Glomerular endothelial cell (primary cell): ENCODE results near the gene PSMA2. TPM values are rescaled to one million over a fixed set of nuclear protein-coding genes. Genes with fewer than 3 reads are reported as not detected.

ENCODE experiments used
- DNase-seq: peaks from one replicate; pipeline ENCODE4 v3.0.0-alpha.2; 2011; ENCODE audit warnings: low read depth, low spot score; ENCODE audit errors: extremely low read depth
- total RNA-seq: library from RNA; depleted of rRNA; stranded (reverse); fragments of >200 nt; gene quantifications from 2 replicates; pipeline ENCODE4 v1.2.3, GENCODE V29; 2015

Gene PSMA2
- total RNA-seq, 1 donor from 2014 or later: 56.6 TPM

DNA sequence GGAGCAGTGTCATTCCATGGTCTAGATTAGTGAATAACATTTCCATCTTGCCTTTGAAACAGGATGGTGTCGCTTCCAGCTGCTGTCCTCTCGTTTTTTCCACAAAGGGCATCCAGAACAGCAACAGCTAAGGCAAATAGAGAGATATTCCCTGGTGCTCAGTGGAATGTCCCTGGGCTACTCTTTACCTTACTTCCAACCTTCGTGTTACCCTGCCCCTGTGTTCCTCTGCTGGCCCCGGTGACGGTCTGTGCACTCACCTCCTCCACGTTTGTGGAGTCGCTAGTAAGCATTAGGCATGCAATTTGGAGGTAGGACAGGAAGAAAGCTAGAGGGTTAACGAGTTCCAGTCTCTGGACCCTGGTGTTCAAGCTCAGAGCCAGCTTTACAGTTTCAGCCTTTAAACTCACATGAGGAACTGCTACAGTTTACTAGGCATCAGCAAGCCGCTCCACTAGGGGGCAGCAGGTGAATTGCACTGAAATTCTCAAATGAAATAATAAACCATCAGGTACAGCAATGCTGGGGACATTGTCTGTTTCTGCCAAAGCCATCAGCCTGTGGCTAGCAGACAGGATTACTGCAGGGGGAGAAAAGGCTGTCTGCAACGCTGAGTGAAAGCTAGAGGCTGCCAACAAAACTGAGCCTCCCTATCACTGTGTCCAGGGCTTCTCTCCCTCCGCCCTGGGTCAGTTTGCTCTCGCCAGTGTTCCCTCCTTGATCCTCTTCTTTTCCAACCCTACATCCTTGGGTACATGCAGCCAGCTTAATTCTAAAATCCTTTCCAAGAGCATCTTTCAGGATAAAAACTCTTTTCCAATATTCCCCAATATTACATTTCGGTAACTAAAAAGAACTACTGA lies 9.2 kb upstream of the PSMA2 start:
- DNase-seq: no peak

DNA sequence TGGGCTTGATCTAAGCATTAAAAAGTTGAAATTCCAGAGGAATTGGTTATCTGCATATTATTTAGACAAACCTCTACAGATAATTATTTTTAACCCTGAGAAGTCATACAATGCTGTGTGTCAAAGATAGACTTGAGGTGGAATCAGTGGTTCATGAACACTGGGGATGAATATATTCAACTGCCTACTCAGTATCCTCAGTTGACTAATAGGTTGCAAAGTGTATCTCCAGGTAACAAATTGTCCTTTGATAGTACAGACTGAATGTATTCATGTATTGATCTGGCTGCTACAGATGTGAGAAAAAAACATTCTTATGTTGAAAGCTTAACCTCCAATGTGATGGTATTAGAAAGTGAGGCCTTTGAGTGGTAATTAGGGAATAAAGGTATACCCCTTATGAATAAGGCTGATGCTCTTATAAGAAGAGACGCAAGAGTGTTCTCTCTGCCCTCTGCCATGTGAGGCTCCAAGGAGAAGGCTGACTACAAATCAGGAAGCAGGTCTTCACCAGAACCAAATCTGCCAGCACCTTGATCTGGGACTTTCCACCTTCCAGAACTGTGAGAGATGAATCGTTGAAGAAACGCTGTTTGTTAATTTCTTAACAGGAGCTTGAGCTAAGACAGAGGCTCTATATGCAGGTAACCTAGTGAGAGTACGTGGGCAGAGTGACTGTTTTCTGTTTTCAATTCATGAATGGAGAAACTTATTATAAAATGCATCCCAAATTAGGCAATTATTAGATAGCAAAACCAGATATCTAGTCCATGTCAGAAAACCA lies 7.7 kb upstream of the PSMA2 start:
- no peak for DNase-seq

DNA sequence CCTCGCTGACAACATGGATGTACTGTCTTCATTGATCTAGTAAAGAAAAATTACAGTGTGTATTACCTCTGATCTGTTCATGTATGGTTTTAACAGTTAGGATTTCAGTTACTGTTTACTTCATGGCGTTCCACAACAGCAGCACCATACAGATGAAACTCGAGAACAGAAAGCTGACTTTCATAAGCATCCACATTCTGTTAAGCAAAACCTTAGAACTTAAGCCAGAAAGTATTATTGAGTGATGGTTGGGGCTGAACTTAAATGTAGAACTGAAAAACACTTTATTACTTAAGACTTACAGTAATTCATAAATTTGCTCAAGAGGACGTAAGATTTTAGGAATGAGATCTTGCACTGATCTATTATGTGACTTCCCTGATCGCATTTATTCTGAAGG lies 3.9 kb upstream of the PSMA2 start:
- DNase-seq: no peak

GRCh38 chr7:42934291-42934690 lies 2.3 kb upstream of the PSMA2 start:
- no peak for DNase-seq

DNA sequence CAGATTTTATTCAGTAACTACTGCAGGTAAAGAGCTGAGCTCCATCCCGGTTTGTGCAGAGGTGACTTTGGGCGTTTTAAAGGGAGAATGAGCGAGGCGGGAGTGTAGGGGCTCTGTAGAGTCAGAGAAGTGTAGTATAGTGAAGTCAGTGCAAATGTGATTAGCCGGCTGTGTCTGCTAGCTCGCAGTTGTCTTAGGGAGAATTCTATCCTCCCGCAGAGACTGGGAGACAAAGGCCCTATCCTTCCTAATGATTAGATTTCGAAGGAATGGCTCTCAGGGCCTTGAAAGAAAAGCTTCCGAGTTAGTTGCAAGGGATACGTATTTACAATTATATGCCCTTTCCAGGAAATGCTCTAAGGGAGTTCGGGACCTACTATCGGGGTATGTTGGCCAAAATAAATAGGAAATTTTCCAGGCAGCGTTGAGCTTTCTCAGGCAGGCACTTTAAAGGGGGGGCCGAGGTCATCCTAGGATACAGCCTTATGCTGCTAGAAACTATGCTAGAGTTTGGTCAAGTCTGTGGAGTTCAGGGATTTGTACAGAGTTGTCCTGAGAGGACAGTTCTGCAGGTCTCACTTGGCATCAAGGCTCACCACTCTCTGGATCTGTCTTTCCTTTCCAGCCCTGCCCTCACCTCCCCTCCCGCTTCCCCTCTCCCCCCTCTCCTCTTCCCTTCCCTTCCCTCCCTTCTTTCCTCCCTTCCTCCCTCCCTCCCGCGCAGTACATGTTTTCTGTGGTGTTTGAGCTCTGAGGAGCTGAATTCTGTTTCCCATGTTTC lies 1.0 kb upstream of the PSMA2 start:
- no peak for DNase-seq

DNA sequence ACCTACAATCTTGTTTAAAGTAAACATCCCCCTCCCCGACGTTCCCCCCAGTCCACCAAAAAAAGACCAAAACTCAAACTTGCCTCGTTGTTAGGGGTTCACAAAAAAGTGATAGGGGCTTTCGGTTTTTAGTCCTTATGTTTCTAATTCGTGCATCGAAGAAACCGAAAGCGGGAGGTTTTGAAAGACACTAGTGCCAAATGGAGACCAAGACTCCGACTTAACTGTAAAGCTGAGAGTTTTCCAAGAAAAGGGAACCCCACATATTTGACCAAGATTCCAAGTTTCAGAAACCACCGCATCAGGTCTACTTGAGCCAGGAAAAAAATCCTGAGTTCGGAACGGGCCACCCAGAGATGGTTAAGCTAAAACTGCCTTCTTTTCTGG lies 534 bp downstream of the PSMA2 start:
- no peak for DNase-seq

GRCh38 chr7:42930889-42931288 lies 1.1 kb downstream of the PSMA2 start:
- DNase-seq: no peak

- no peak for DNase-seq
Observed at GRCh38 chr7:42929449-42929848, 2.5 kb downstream of the PSMA2 start.

- no peak for DNase-seq
Observed at GRCh38 chr7:42928754-42929153, 3.2 kb downstream of the PSMA2 start.

GRCh38 chr7:42926204-42926603 lies 5.8 kb downstream of the PSMA2 start:
- no peak for DNase-seq

GRCh38 chr7:42925630-42926029 lies 6.3 kb downstream of the PSMA2 start:
- no peak for DNase-seq

DNA sequence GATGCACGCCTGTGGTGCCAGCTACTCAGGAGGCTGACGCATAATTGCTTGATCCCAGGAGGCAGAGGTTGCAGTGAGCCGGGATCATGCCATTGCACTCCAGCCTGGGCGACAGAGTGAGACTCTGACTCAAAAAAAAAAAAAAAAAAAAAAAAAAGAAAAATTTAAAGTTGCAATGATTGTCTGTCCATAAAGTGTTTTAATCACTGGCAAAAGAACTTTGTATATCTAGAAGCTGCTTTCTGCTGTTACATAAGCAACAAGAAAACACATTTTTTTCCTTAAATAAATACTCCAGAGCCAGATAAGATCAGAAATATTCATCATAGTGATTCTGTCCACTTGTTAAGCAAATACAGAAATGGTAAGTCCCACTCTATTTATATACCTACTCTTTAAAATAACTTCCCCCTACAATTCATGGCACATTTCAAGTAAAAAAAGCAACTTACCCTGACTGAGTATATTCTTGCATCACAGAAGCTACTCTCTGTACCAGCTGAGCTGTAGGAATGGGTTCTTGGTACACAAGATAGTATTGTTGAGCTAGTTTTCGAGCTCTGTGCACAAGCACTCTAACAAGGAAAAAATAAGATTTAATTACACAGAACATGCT lies 7.6 kb downstream of the PSMA2 start:
- DNase-seq: no peak

- DNase-seq: no peak
Observed at GRCh38 chr7:42922017-42922753, 9.8 kb downstream of the PSMA2 start.

GRCh38 chr7:42915356-42915755 lies 16.6 kb downstream of the PSMA2 start:
- no peak for DNase-seq

- no peak for DNase-seq
Observed at GRCh38 chr7:42914421-42915045, 17.4 kb downstream of the PSMA2 start.

DNA sequence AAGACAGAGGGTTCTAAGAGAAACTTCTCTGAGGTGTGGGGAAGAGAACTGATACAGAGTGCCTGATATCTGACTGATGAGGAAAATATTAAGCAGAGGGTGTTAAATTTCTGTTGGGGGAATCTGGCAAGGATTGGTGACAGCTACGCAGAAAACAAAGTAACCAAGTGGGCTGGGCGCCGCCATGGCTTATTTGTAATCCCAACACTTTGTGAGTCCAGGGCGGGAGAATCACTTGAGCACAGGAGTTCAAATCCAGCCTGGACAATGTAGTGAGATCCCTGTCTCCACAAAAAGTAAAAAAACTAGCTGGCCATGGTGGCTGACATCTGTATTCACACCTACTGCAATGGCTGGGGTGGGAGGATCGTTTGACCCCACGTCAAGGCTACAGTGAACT lies 18.0 kb downstream of the PSMA2 start:
- DNase-seq: no peak

- DNase-seq: no peak
Observed at GRCh38 chr7:42913591-42913990, 18.4 kb downstream of the PSMA2 start.

- DNase-seq: no peak
Observed at GRCh38 chr7:42911454-42912447, 20.2 kb downstream of the PSMA2 start, which contains the start of gene C7orf25. TSS of gene C7orf25 (minus strand) at chr7:42912070. CDS start at chr7:42910900, 1,170 bp downstream.
